Germinal center (tissue), 1 donor: ENCODE results near the gene PPA2.
"Not testable (repeated sequence)": the region's sequence is repeated elsewhere in the genome, so short reads cannot be mapped to it uniquely, and the experiment has no call there.

ENCODE experiments used
- DNase-seq: peaks from one replicate; pipeline ENCODE4 v3.0.0; 2012; ENCODE audit warnings: mixed read lengths, low spot score

The PPA2 gene

DNA sequence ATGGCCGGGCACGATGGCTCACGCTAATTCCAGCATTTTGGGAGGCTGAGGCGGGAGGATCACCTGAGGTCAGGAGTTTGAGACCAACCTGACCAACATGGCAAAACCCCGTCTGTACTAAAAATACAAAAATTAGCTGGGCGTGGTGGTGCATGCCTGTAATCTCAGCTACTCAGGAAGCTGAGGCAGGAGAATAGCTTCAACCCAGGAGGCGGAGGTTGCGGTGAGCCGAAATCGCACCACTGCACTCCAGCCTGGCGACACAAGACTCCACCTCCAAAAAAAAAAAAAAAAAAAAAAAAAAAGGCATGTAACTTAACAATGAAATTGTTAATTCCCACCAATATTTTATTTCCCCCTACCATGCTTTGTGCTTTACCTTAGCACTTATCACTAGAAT lies 15.3 kb downstream of the PPA2 start:
- DNase-seq, result not testable (repeated sequence)

- DNase-seq, result no peak
These were observed 15.9 kb downstream of the PPA2 start for GRCh38 chr4:105458001-105458400.

- DNase-seq, result no peak
These were observed 17.9 kb downstream of the PPA2 start for GRCh38 chr4:105455998-105456397.

DNA sequence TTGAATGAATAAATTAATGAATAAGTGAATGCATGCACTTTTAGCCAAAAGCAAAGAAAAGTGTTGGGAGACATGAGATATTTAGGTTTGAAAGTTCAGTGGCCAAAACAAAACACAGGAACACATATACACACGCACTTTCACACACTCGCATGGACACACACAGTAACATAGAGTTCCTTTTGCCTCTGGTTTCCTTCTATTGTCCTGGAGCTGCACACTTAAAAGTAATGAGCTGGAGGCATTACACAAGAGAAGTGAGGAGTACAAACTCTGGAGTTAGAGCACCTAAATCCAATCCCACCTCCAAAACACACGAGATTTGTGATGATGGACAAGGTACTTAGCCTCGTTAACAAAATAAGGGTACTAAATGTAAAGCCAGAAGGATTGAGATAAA lies 18.7 kb downstream of the PPA2 start:
- no peak for DNase-seq

DNA sequence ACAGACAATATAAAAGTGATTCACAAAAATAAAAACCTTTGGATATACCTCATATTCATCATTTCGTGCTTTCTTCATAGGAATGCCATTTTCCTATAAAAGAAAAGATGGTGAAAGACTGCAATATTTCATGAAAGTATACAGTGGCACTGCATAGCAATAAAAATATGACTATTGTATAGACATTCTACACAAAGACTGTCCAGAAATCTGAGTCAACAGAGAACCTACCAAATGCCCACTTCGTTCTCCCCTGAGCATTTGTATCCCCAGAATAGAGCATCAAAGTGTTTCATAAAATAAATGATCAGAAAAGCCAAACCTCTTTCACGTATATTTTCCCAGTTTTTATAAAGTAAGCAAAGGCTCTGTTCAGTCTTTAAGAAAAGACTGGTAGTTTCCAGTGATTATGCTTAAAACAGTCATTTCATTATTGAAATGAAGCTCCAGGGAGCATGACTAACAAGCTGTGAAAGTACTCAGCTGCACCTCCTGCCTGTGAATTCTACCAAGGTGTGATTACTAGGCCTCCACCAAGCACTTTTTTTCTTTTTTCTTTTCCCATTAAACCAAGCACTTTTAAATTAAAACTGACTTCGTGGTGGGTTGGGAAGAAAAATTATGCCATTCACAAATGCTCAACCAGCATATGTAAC lies 20.2 kb downstream of the PPA2 start:
- no peak for DNase-seq

DNA sequence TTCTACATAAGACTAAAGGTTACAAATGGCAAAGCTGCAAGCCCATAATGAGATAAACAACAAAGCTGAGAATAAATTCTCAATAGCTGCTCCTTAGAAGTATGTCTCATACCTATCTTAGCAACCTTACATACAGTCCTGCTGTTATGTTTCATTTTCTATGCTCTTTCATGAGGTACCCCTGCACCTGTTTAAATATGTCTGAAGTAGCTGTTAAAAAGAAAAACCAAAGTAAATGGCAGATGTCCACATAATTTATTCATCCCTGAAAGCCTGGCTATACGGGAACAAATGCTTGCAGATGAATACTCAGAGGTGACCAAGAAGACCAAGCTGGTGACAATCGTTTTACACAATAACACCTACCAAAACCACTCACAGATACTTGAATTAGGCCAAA lies 22.5 kb downstream of the PPA2 start:
- no peak for DNase-seq

- DNase-seq, result no peak
These were observed 33.0 kb downstream of the PPA2 start for GRCh38 chr4:105440890-105441289.

DNA sequence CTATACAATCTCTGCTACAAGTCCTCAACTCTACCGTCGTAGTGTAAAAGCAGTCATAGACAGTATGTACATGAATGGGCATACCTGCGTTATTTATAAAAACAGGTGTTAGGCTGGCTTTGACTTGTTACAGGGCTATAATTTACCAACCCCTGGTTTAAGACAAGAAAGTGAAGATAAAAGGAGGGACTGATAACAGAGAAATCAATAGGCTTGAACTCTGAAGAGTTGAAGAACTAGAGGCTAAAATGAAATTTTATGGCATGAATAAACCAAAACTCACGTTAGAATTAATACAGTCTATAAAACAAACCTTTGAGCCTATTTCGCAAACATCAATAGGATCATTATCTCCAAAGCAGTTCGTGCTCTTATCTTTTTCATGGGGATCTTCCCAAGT lies 36.2 kb downstream of the PPA2 start:
- DNase-seq, result no peak

GRCh38 chr4:105436414-105436813 lies 37.4 kb downstream of the PPA2 start:
- DNase-seq, result no peak

- DNase-seq, result no peak
These were observed 38.9 kb downstream of the PPA2 start for GRCh38 chr4:105434940-105435339.

- no peak for DNase-seq
These were observed 40.4 kb downstream of the PPA2 start for GRCh38 chr4:105433421-105433820.

GRCh38 chr4:105432438-105432837 lies 41.4 kb downstream of the PPA2 start:
- DNase-seq, result no peak

DNA sequence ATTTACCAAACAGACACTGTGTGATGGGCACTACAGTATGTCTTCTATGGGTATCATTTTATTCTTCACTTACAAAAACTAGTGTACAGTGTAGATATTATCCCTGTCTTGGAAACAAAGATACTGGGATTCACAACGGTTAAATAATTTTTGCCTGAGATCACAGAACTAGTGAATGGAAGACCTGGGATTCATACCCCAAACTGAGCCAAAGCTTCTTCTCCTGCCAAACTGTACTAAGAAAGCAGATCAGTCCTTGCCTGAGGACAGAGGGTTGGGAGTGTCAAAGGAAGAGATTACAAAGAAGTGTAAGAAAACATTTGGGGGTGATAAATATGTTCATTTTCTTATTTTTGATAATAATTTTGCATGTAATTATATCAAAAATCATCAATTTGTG lies 43.1 kb downstream of the PPA2 start:
- DNase-seq, result no peak

GRCh38 chr4:105426187-105426897 lies 47.5 kb downstream of the PPA2 start:
- no peak for DNase-seq

DNA sequence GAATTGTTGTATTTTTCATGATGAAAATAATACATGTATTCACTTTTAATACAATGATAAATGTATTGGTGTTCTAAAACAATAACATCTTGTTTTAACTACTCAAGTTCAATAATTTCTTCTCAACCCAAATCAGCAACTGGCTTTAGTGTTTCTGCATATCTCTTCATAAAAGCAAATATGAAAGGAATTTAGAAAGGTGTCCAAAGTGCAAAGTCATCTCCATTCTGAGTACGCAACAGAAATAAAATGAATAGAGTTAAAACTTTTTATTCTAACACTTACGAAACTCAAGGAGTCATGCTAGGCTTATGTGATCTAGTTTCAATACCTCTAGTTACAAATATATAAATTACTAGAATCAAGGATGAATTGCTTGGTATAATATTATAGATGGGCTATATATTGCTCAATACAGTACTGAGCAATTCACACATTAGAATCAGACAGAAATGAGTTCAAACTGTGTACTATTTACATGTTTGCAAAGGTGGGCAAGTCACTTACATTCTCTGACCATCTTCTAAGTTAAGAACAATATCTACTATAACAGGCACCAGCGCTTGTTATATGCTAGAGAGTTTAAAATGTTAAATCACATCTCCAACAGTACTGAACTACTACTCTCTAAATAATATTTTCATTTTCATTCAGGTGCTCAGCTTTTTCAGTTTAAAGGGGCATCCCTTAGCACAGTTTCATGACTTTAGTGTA lies 51.5 kb downstream of the PPA2 start:
- no peak for DNase-seq

DNA sequence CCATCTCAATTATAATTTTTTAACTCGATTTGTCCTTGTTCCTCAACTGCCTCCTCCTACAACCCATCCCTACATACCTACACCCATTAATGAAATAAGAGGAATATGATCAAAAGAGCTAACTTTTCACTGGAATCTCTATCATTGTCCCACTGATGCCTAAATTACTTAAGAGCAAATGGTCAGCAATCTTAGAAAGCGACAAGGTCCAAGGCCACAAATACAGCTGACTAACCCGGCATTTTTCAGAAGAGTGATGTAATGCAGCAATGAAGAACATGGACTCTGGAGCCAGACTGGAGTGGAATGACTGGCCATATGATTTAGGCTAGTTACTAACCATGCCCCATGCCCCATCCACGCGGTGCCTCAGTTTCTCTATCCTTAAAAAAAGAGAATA lies 56.2 kb downstream of the PPA2 start:
- no peak for DNase-seq

- DNase-seq, result no peak
These were observed 58.5 kb downstream of the PPA2 start for GRCh38 chr4:105415281-105415744.

DNA sequence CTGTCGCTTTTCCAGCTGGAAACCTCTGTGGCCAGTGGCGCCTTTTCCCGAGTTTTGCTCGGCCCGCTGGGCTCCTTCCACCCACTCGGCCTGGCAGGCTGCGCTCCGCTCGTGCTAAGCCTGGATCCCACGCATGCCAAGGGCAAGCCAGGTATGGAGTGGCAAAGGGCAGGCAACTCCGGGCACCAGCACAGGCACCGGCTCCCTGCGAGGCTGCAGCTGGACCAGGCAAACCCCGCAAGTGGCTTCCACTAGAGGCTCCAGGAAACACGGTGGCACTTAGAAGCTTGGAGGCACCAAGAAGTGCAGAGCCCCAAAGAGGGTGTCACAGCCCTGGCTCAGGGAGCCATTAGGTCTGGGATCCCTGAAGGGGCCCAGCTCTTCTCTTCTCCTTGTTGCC lies 59.5 kb downstream of the PPA2 start:
- DNase-seq, result no peak

DNA sequence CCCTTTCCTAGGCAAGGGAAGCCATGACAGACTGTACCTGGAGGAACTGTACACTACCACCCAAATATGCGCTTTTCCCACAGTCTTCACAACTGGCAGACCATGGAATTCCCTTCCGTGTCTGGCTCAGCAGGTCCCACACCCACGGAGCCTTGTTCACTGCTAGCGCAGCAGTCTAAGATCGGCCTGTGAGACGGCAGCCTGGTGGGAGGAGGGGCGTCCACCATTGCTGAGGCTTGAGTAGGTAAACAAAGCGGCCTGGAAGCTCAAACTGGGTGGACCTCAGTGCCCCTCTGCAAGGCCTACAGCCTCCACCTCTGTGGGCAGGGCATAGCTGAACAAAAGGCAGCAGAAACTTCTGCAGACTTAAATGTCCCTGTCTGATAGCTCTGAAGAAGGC lies 64.7 kb downstream of the PPA2 start:
- DNase-seq, result not testable (repeated sequence)

- no peak for DNase-seq
These were observed 72.8 kb downstream of the PPA2 start for GRCh38 chr4:105400901-105401677.

DNA sequence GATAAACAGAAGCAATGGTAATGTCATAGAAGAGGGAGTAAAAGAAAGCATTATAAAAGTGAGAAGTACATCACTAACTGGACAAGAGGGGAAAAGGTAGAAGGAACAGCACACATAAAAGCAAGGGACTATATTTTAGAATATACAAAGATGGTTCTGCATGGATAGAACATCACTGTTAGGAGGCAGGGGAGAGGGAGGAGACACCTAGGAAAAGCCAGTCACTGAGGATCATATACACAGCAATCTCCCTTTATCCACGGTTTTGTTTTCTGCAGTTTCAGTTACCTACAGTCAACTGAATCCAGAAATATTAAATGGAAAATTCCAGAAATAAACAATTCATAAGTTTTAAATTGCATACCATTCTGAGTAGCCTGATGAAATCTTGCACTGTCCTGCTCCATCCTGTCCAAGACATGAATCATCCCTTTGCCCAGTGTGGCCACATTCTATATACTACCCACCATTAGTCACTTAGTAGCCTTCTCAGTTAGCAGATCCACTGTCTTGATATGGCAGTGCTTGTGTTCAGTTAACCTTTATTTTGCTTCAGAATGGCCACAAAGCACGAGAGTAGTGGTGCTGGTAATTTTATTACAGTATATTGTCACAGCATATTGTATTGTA lies 74.2 kb downstream of the PPA2 start:
- DNase-seq, result no peak

DNA sequence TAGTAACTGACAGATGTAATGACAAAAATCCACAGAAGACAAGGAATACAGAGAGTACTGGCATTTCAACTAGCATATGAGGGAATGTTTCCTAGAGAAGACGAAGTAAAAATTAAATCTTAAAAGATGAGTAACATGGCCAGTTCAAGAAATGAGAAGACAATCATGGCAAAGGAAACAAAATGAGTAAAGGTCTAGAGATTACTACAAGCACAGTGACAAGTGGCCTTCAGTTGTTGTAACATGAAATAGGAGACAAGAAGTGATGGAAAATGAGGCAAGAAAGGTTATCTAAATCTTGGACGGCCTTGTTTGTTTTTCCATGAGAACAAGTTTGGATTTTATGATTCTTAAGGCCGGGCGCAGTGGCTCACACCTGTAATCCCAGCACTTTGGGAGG lies 81.0 kb downstream of the PPA2 start:
- DNase-seq, result no peak
